ENCODE measurements around the gene EIF5AL1.
"Not testable (repeated sequence)": the region's sequence is repeated elsewhere in the genome, so short reads cannot be mapped to it uniquely, and the experiment has no call there.

DNA sequence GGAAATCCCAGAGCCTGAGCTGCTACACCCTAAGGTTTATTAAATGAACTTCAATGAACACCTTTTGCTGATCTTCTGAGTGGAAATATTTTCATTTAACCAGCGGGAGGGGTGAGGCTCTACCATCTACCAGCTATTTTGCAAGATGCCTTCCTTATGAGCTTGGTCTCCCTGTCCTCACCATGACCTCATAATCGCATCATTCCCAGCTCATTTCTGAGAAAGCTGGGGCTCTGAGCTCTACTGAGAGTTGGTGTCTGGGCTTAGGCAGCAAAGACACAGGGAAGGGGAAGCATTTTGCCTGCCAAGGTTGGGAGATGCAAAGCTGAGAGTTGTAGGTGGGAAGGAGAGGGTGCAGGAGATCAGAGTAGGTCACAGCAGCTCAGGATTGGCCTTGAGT, 7.8 kb upstream of the EIF5AL1 start:
- TF ChIP-seq, protein P1, sequence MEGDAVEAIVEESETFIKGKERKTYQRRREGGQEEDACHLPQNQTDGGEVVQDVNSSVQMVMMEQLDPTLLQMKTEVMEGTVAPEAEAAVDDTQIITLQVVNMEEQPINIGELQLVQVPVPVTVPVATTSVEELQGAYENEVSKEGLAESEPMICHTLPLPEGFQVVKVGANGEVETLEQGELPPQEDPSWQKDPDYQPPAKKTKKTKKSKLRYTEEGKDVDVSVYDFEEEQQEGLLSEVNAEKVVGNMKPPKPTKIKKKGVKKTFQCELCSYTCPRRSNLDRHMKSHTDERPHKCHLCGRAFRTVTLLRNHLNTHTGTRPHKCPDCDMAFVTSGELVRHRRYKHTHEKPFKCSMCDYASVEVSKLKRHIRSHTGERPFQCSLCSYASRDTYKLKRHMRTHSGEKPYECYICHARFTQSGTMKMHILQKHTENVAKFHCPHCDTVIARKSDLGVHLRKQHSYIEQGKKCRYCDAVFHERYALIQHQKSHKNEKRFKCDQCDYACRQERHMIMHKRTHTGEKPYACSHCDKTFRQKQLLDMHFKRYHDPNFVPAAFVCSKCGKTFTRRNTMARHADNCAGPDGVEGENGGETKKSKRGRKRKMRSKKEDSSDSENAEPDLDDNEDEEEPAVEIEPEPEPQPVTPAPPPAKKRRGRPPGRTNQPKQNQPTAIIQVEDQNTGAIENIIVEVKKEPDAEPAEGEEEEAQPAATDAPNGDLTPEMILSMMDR (IDR thresholded peaks at IDR 0.05), result not testable (repeated sequence)
- TF ChIP-seq EP300 (IDR thresholded peaks at IDR 0.05), result not testable (repeated sequence)

Data from tibial nerve (tissue), 4 donors.